Measurements from ENCODE around the gene TP53I13. TPM values are rescaled to one million over a fixed set of nuclear protein-coding genes. Genes with fewer than 3 reads are reported as not detected.

Gene TP53I13
- total and polyA plus RNA-seq, 2 of the 13 experiments (the other 11 are each of a cell fraction or from before 2014, with no cell fraction given), result 16.9 to 25.7 TPM

DNA sequence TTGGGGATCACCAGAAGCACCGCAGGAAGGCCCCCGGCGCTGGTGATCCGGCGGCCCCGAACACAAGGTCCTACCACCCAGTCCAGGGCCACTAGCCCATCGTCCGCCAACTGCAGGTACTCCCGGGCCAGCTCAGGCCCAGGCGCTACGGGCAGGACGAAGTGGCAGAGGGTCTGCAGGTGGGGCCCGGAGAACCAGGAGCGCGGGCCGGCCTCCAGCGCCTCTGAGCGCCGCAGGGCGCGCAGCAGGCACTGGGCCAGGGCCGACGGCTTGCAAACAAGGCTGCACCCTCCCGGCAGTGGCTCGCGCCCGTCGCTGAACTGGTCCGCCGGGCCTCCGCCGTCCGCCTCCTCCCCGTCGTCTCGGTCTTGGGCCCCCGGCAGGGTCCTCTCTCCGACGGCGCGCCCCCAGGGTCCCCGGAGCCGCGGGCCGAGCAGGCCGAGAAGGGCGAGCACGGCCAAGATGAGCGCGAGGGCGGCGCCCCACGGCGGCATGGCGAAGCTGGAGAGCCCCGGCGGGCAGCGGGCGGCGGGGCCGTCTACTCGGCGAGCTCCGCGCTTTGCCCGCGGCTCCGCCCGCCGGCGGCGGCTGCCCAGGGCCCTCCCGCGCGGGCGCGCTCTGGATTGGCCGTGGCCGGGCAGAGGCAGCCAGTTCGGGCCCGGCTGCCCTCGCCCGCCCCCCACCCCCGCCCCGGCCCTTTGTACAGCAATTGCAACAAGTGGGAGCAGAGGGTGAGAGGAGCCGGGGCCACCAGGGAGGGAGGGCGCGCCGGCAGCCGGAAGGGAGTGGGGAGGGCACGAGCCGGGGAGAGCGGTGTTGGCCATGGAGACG lies 1.8 kb upstream of the TP53I13 start, which contains the start of gene ABHD15 (continued):
- TF ChIP-seq, protein P1, sequence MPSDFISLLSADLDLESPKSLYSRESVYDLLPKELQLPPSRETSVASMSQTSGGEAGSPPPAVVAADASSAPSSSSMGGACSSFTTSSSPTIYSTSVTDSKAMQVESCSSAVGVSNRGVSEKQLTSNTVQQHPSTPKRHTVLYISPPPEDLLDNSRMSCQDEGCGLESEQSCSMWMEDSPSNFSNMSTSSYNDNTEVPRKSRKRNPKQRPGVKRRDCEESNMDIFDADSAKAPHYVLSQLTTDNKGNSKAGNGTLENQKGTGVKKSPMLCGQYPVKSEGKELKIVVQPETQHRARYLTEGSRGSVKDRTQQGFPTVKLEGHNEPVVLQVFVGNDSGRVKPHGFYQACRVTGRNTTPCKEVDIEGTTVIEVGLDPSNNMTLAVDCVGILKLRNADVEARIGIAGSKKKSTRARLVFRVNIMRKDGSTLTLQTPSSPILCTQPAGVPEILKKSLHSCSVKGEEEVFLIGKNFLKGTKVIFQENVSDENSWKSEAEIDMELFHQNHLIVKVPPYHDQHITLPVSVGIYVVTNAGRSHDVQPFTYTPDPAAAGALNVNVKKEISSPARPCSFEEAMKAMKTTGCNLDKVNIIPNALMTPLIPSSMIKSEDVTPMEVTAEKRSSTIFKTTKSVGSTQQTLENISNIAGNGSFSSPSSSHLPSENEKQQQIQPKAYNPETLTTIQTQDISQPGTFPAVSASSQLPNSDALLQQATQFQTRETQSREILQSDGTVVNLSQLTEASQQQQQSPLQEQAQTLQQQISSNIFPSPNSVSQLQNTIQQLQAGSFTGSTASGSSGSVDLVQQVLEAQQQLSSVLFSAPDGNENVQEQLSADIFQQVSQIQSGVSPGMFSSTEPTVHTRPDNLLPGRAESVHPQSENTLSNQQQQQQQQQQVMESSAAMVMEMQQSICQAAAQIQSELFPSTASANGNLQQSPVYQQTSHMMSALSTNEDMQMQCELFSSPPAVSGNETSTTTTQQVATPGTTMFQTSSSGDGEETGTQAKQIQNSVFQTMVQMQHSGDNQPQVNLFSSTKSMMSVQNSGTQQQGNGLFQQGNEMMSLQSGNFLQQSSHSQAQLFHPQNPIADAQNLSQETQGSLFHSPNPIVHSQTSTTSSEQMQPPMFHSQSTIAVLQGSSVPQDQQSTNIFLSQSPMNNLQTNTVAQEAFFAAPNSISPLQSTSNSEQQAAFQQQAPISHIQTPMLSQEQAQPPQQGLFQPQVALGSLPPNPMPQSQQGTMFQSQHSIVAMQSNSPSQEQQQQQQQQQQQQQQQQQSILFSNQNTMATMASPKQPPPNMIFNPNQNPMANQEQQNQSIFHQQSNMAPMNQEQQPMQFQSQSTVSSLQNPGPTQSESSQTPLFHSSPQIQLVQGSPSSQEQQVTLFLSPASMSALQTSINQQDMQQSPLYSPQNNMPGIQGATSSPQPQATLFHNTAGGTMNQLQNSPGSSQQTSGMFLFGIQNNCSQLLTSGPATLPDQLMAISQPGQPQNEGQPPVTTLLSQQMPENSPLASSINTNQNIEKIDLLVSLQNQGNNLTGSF (CRISPR knock-in tag; IDR thresholded peaks at IDR 0.05), result 0 out of 2 replicates have a peak, but pooled peaks have one; percentile 31
- TF ChIP-seq TEAD2 (CRISPR knock-in tag; IDR thresholded peaks at IDR 0.05) (0 out of 2 replicates have a peak, but pooled peaks have one; percentile 33), ZBTB7B (CRISPR knock-in tag; IDR thresholded peaks at IDR 0.05) (0 out of 2 replicates have a peak, but pooled peaks have one; percentile 4), ZNF678 (CRISPR knock-in tag; IDR thresholded peaks at IDR 0.05) (peak; percentile 78; the same call in 1 of the 2 replicates), ZNF629 (CRISPR knock-in tag; conservative IDR thresholded peaks at IDR 0.05) (0 out of 2 replicates have a peak, but pooled peaks have one; percentile 22), ZNF607 (CRISPR knock-in tag; IDR thresholded peaks at IDR 0.05; ENCODE audit: borderline replicate concordance) (peak; percentile 58; the same call in 1 of the 2 replicates), SATB2 (CRISPR knock-in tag; IDR thresholded peaks at IDR 0.05) (no peak), SAFB2 (CRISPR knock-in tag; IDR thresholded peaks at IDR 0.05; ENCODE audit: borderline replicate concordance, low read depth) (peak; percentile 33; the same call in 1 of the 2 replicates), HDAC1 (CRISPR knock-in tag; IDR thresholded peaks at IDR 0.05) (peak; percentile 13; the same call in 1 of the 2 replicates), ZNF746 (CRISPR knock-in tag; IDR thresholded peaks at IDR 0.05) (peak; percentile 69), HES4 (CRISPR knock-in tag; IDR thresholded peaks at IDR 0.05; ENCODE audit: borderline replicate concordance) (peak; percentile 46; the same call in 1 of the 2 replicates), NFKB2 (CRISPR knock-in tag; IDR thresholded peaks at IDR 0.05; ENCODE audit: borderline replicate concordance) (peak; percentile 75; the same call in 1 of the 2 replicates), SCMH1 (CRISPR knock-in tag; IDR thresholded peaks at IDR 0.05; ENCODE audit: borderline replicate concordance) (no peak), ZNF619 (CRISPR knock-in tag; IDR thresholded peaks at IDR 0.05) (peak; percentile 4; the same call in 1 of the 2 replicates), ZNF335 (CRISPR knock-in tag; IDR thresholded peaks at IDR 0.05) (no peak), ZNF790 (CRISPR knock-in tag; IDR thresholded peaks at IDR 0.05; ENCODE audit: borderline replicate concordance) (peak; percentile 74; the same call in 1 of the 2 replicates)
- TF ChIP-seq, protein P2, sequence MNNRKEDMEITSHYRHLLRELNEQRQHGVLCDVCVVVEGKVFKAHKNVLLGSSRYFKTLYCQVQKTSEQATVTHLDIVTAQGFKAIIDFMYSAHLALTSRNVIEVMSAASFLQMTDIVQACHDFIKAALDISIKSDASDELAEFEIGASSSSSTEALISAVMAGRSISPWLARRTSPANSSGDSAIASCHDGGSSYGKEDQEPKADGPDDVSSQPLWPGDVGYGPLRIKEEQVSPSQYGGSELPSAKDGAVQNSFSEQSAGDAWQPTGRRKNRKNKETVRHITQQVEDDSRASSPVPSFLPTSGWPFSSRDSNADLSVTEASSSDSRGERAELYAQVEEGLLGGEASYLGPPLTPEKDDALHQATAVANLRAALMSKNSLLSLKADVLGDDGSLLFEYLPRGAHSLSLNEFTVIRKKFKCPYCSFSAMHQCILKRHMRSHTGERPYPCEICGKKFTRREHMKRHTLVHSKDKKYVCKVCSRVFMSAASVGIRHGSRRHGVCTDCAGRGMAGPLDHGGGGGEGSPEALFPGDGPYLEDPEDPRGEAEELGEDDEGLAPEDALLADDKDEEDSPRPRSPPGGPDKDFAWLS (CRISPR knock-in tag; IDR thresholded peaks at IDR 0.05; ENCODE audit: borderline replicate concordance), result no peak
- TF ChIP-seq, protein P3, sequence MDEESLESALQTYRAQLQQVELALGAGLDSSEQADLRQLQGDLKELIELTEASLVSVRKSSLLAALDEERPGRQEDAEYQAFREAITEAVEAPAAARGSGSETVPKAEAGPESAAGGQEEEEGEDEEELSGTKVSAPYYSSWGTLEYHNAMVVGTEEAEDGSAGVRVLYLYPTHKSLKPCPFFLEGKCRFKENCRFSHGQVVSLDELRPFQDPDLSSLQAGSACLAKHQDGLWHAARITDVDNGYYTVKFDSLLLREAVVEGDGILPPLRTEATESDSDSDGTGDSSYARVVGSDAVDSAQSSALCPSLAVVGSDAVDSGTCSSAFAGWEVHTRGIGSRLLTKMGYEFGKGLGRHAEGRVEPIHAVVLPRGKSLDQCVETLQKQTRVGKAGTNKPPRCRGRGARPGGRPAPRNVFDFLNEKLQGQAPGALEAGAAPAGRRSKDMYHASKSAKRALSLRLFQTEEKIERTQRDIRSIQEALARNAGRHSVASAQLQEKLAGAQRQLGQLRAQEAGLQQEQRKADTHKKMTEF (CRISPR knock-in tag; IDR thresholded peaks at IDR 0.05), result 0 out of 2 replicates have a peak, but pooled peaks have one; percentile 53
- TF ChIP-seq, protein P4, sequence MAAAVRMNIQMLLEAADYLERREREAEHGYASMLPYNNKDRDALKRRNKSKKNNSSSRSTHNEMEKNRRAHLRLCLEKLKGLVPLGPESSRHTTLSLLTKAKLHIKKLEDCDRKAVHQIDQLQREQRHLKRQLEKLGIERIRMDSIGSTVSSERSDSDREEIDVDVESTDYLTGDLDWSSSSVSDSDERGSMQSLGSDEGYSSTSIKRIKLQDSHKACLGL (CRISPR knock-in tag; IDR thresholded peaks at IDR 0.05), result 0 out of 2 replicates have a peak, but pooled peaks have one; percentile 35

Data from HepG2 (cell line).